DOHH2 (cell line): ENCODE results near the gene SLC25A25.

Source experiments
- H3F3A ChIP-seq: fragments of 200-600 bp; sonication (generic), shearing (Covaris generic); 2 replicates; pipeline ENCODE4 v1.6.0; 2016; ENCODE audit warnings: antibody characterized with exemption, mild to moderate bottlenecking; ENCODE audit not compliant: control insufficient read depth, insufficient read depth
- H3K27ac ChIP-seq: fragments of 200-600 bp; sonication (generic); 2 replicates; pipeline ENCODE4 v1.5.1; 2014; ENCODE audit warnings: low read depth, mild to moderate bottlenecking, low read length, moderate library complexity
- H3K27me3 ChIP-seq: fragments of 200-600 bp; sonication (generic); 2 replicates; pipeline ENCODE4 v1.6.1; 2014; ENCODE audit warnings: mild to moderate bottlenecking, low read length, mixed read lengths; ENCODE audit not compliant: control insufficient read depth
- H3K36me3 ChIP-seq: fragments of 200-600 bp; sonication (generic); 2 replicates; pipeline ENCODE4 v1.6.1; 2014; ENCODE audit warnings: mild to moderate bottlenecking, low read length, moderate library complexity, mixed read lengths; ENCODE audit not compliant: control insufficient read depth
- H3K4me1 ChIP-seq: fragments of 200-600 bp; sonication (generic); 2 replicates; pipeline ENCODE4 v1.6.1; 2014; ENCODE audit warnings: mild to moderate bottlenecking, low read length, mixed read lengths; ENCODE audit not compliant: control insufficient read depth
- H3K4me2 ChIP-seq: fragments of 200-600 bp; sonication (generic); 2 replicates; pipeline ENCODE4 v1.6.0; 2014; ENCODE audit warnings: mild to moderate bottlenecking, low read length, moderate library complexity
- H3K4me3 ChIP-seq: fragments of 200-600 bp; sonication (generic); 2 replicates; pipeline ENCODE4 v1.5.1; 2014; ENCODE audit warnings: mild to moderate bottlenecking, low read length, mixed read lengths
- H3K79me2 ChIP-seq: fragments of 200-600 bp; sonication (generic); 2 replicates; pipeline ENCODE4 v1.6.1; 2014; ENCODE audit warnings: mild to moderate bottlenecking, low read length, mixed read lengths; ENCODE audit not compliant: control insufficient read depth
- H3K9me2 ChIP-seq: fragments of 200-600 bp; sonication (generic); replicated peaks from 2 replicates; pipeline ENCODE4 v1.6.1; 2014; ENCODE audit warnings: mild to moderate bottlenecking, low read length, mixed read lengths; ENCODE audit not compliant: control insufficient read depth
- H3K9me3 ChIP-seq: fragments of 200-600 bp; sonication (generic); 2 replicates; pipeline ENCODE4 v1.6.1; 2014; ENCODE audit warnings: antibody characterized with exemption, low read length, mixed read lengths; ENCODE audit not compliant: control insufficient read depth, insufficient read depth
- H4K20me1 ChIP-seq: fragments of 200-600 bp; sonication (generic); 2 replicates; pipeline ENCODE4 v1.6.0; 2014; ENCODE audit warnings: low read depth, mild to moderate bottlenecking, antibody characterized with exemption, low read length, moderate library complexity; ENCODE audit not compliant: control insufficient read depth, insufficient read depth
- CTCF ChIP-seq: fragments of 200-600 bp; sonication (generic); IDR thresholded peaks from one replicate; pipeline ENCODE4 v1.5.1; 2014; ENCODE audit warnings: antibody characterized with exemption, mild to moderate bottlenecking, low read depth, low read length; ENCODE audit not compliant: poor library complexity, severe bottlenecking
- EZH2phosphoT487 ChIP-seq: fragments of 200-600 bp; sonication (generic); IDR thresholded peaks from 2 replicates; pipeline ENCODE4 v1.6.1; 2017; ENCODE audit warnings: borderline replicate concordance, mild to moderate bottlenecking, antibody characterized with exemption, low read length, moderate library complexity, mixed read lengths

SLC25A25 gene

GRCh38 chr9:128078504-128079434 lies 10.7 kb downstream of the SLC25A25 start:
- Histone ChIP-seq H3K9me2 (no peaks in the 10 kb centered on the region), H3K27me3 (no peaks in the 10 kb centered on the region), H3K4me2 (no peak overlapping the region), H3K36me3 (peaks cover 4% of the 10 kb centered on the region), H3K4me3 (no peak overlapping the region), H3K79me2 (peaks cover 65% of the 10 kb centered on the region), H3F3A (peaks cover 3% of the 10 kb centered on the region; the same call in 1 of the 2 replicates), H4K20me1 (no peaks in the 10 kb centered on the region), H3K27ac (no peak overlapping the region), H3K4me1 (peaks cover 2% of the 10 kb centered on the region), H3K9me3 (no peaks in the 10 kb centered on the region)
- no peak for TF ChIP-seq CTCF

GRCh38 chr9:128080206-128080605 lies 12.2 kb downstream of the SLC25A25 start:
- no peak overlapping the region for H3K27ac ChIP-seq
- H3F3A ChIP-seq, result peaks cover 5% of the 10 kb centered on the region; the same call in 1 of the 2 replicates
- H3K4me1 ChIP-seq, result no peaks in the 10 kb centered on the region

GRCh38 chr9:128081056-128081455 lies 13.0 kb downstream of the SLC25A25 start:
- H3K4me2 ChIP-seq, result no peak overlapping the region
- peaks cover 9% of the 10 kb centered on the region for H3K36me3 ChIP-seq
- no peak overlapping the region for H3K27ac ChIP-seq
- H3K4me3 ChIP-seq, result no peak overlapping the region
- no peaks in the 10 kb centered on the region for H3K9me2 ChIP-seq
- peaks cover 60% of the 10 kb centered on the region for H3K79me2 ChIP-seq
- H4K20me1 ChIP-seq, result no peaks in the 10 kb centered on the region; the same call in 1 of the 2 replicates
- H3K4me1 ChIP-seq, result no peaks in the 10 kb centered on the region
- no peak for TF ChIP-seq EZH2phosphoT487
- TF ChIP-seq CTCF, result no peak
- peaks cover 5% of the 10 kb centered on the region; the same call in 1 of the 2 replicates for H3F3A ChIP-seq
- no peaks in the 10 kb centered on the region for H3K9me3 ChIP-seq
- no peaks in the 10 kb centered on the region for H3K27me3 ChIP-seq

More at GRCh38 chr9:128080206-128080605, 12.2 kb downstream of the SLC25A25 start:
- H3K79me2 ChIP-seq, result peaks cover 61% of the 10 kb centered on the region
- no peaks in the 10 kb centered on the region for H3K27me3 ChIP-seq
- H3K9me2 ChIP-seq, result no peaks in the 10 kb centered on the region
- H4K20me1 ChIP-seq, result no peaks in the 10 kb centered on the region; the same call in 1 of the 2 replicates
- peaks cover 9% of the 10 kb centered on the region for H3K36me3 ChIP-seq
- no peak overlapping the region for H3K4me3 ChIP-seq
- no peaks in the 10 kb centered on the region for H3K9me3 ChIP-seq
- H3K4me2 ChIP-seq, result no peak overlapping the region
- no peak for TF ChIP-seq EZH2phosphoT487
- no peak for TF ChIP-seq CTCF
